HL-60 (cell line): ENCODE results near the gene MPST.

Source experiments
- POLR2AphosphoS5 ChIP-seq: IDR thresholded peaks from 2 replicates; pipeline ENCODE4 v1.6.1; 2012; ENCODE audit warnings: low read depth
- TF ChIP-seq, protein P1 (sequence below): IDR thresholded peaks from one replicate; pipeline ENCODE4 v1.5.1; 2011; ENCODE audit warnings: low read length, control low read depth, inconsistent platforms; ENCODE audit not compliant: insufficient read depth

DNA sequence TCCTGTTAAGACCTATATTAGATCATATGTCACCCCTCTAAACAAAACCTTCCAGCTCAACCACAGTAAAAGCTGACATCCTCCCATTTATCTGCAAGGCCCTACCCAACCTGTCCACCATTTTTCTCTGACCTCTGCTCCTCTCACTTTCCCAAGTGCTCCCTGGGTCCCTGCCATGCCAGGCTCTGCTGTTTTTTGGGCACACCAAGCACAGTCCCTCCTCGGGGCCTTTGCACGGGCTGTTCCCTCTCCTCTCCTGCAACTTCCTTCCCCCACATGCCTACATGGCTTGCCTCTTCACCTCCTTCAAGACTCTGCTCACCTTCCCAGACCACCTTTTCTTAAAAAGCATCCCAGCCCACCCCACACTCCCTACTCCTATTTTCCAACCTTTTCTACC is 10.1 kb upstream of the MPST start:
- TF ChIP-seq, protein P1, sequence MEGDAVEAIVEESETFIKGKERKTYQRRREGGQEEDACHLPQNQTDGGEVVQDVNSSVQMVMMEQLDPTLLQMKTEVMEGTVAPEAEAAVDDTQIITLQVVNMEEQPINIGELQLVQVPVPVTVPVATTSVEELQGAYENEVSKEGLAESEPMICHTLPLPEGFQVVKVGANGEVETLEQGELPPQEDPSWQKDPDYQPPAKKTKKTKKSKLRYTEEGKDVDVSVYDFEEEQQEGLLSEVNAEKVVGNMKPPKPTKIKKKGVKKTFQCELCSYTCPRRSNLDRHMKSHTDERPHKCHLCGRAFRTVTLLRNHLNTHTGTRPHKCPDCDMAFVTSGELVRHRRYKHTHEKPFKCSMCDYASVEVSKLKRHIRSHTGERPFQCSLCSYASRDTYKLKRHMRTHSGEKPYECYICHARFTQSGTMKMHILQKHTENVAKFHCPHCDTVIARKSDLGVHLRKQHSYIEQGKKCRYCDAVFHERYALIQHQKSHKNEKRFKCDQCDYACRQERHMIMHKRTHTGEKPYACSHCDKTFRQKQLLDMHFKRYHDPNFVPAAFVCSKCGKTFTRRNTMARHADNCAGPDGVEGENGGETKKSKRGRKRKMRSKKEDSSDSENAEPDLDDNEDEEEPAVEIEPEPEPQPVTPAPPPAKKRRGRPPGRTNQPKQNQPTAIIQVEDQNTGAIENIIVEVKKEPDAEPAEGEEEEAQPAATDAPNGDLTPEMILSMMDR = no peak
- no peak for TF ChIP-seq POLR2AphosphoS5
